Gastrocnemius medialis (tissue), 4 donors: ENCODE data around the gene CCL22. TPM values are rescaled to one million over a fixed set of nuclear protein-coding genes. Genes with fewer than 3 reads are reported as not detected.

Experiments
- ATAC-seq, 2 donors: fragments of 150-250 bp; one replicate each; pipeline ENCODE4 v1.9.1; 2016
- DNase-seq, 2 donors: peaks; one replicate each; pipeline ENCODE4 v3.0.0-alpha.2; 2019
- H3K27ac ChIP-seq, 4 donors: fragments of 200-600 bp; sonication (generic); 1 replicate in 1 of 4; 2 replicates in 3 of 4; pipeline ENCODE4 v1.5.1; 2016 to 2018; ENCODE audit warnings: mild to moderate bottlenecking in 2 of 4, moderate library complexity in 1 of 4
- H3K27me3 ChIP-seq, 3 donors: fragments of 200-600 bp; sonication (generic) in 2 of 3; 1 replicate in 1 of 3; 2 replicates in 2 of 3; pipeline versions ENCODE4 v1.5.1 to v1.6.0; 2016 to 2019; ENCODE audit warnings: mild to moderate bottlenecking in 1 of 3, moderate library complexity in 1 of 3
- H3K36me3 ChIP-seq, 2 donors: fragments of 200-600 bp; sonication (generic) in 1 of 2; one replicate each; pipeline ENCODE4 v1.5.1; 2017 to 2018
- H3K4me1 ChIP-seq, 2 donors: fragments of 200-600 bp; sonication (generic) in 1 of 2; one replicate each; pipeline ENCODE4 v1.5.1; 2016 to 2017; ENCODE audit warnings: mild to moderate bottlenecking in 2 of 2
- H3K4me3 ChIP-seq, 4 donors: fragments of 200-600 bp; sonication (generic) in 3 of 4; 1 replicate in 1 of 4; 2 replicates in 3 of 4; pipeline ENCODE4 v1.5.1; 2016 to 2019; ENCODE audit warnings: mild to moderate bottlenecking in 2 of 4
- H3K9me3 ChIP-seq, 3 donors: fragments of 200-600 bp; sonication (generic) in 2 of 3; 1 replicate in 1 of 3; 2 replicates in 2 of 3; pipeline ENCODE4 v1.5.1; 2016 to 2019
- CTCF ChIP-seq, 5 experiments: fragments of 450-650 bp in 3 of 5; fragments of 200-600 bp in 2 of 5; sonication (generic) in 2 of 5; IDR thresholded peaks in 4 of 5; conservative IDR thresholded peaks in 1 of 5; 1 replicate in 4 of 5; 2 replicates in 1 of 5; pipeline ENCODE4 v1.5.1; 2016 to 2019; ENCODE audit warnings: antibody characterized with exemption in 5 of 5, mild to moderate bottlenecking in 3 of 5, moderate library complexity in 3 of 5
- POLR2A ChIP-seq, 2 donors: fragments of 450-650 bp; IDR thresholded peaks; one replicate each; pipeline ENCODE4 v1.6.1; 2017; ENCODE audit warnings: antibody characterized with exemption in 2 of 2, mild to moderate bottlenecking in 2 of 2, moderate library complexity in 2 of 2
- in situ Hi-C, 4 donors: fragments of 200-750 bp; cut with MboI; loops; one replicate each; pipeline versions ENCODE4 v1.15.0 to v1.8.0; 2017; ENCODE audit warnings: low sequenced_read_pairs in 4 of 4
- intact Hi-C: fragments of 100-400 bp; cut with DNase I; formaldehyde crosslinking; loops from one replicate; pipeline ENCODE4 v1.15.1; 2023; ENCODE audit warnings: low total_unique reads
- total RNA-seq, 4 donors: library from RNA; depleted of rRNA; stranded (reverse); fragments of >200 nt; gene quantifications; one replicate each; pipeline versions ENCODE4 v1.1.0 to v1.2.3, GENCODE V29; 2016

The CCL22 gene
- total RNA-seq, 4 donors from 2014 or later, result not detected

GRCh38 chr16:57381791-57382534 lies 23.4 kb downstream of the CCL22 start:
- Histone ChIP-seq H3K36me3 (no peaks in the 10 kb centered on the region), H3K4me1 (peaks cover 0 to 12% of the 10 kb centered on the region in 2 donors), H3K27me3 (no peaks in the 10 kb centered on the region), H3K4me3 (no peak overlapping the region), H3K27ac (peak overlapping the region in 1 of 4 donors; percentile 27), H3K9me3 (no peaks in the 10 kb centered on the region)
- ATAC-seq, result no peak
- DNase-seq, result no peak
- in situ Hi-C loops (no loop called here), intact Hi-C loops (no loop called here)
- TF ChIP-seq CTCF (IDR thresholded peaks at IDR 0.05 in 4 of 5, conservative IDR thresholded peaks at IDR 0.05 in 1 of 5) (no peak), POLR2A (IDR thresholded peaks at IDR 0.05) (no peak)

- no peaks in the 10 kb centered on the region for H3K27me3 ChIP-seq
- H3K9me3 ChIP-seq, result no peaks in the 10 kb centered on the region
- DNase-seq (no peak), ATAC-seq (no peak)
- in situ Hi-C loops (no loop called here), intact Hi-C loops (no loop called here)
- H3K27ac ChIP-seq, result no peak overlapping the region
- no peak for TF ChIP-seq POLR2A (IDR thresholded peaks at IDR 0.05)
- no peak overlapping the region for H3K4me3 ChIP-seq
- H3K36me3 ChIP-seq, result no peaks in the 10 kb centered on the region
- H3K4me1 ChIP-seq, result peaks cover 0 to 15% of the 10 kb centered on the region in 2 donors
Observed at GRCh38 chr16:57382535-57383275, 24.1 kb downstream of the CCL22 start.

- intact Hi-C loops (no loop called here), in situ Hi-C loops (no loop called here)
- no peak for ATAC-seq
- TF ChIP-seq CTCF (IDR thresholded peaks at IDR 0.05 in 4 of 5, conservative IDR thresholded peaks at IDR 0.05 in 1 of 5), result no peak
- TF ChIP-seq POLR2A (IDR thresholded peaks at IDR 0.05), result no peak
- Histone ChIP-seq H3K9me3 (no peaks in the 10 kb centered on the region), H3K27me3 (no peaks in the 10 kb centered on the region), H3K4me1 (peaks cover 0 to 13% of the 10 kb centered on the region in 2 donors), H3K36me3 (no peaks in the 10 kb centered on the region), H3K27ac (peak overlapping the region in 2 of 4 donors; percentile 18 to 31), H3K4me3 (no peak overlapping the region)
- DNase-seq, result no peak
Observed at GRCh38 chr16:57383276-57384247, 25.0 kb downstream of the CCL22 start.

- Histone ChIP-seq H3K9me3 (no peaks in the 10 kb centered on the region), H3K4me1 (peaks cover 0 to 13% of the 10 kb centered on the region in 2 donors), H3K27ac (peak overlapping the region in 2 of 4 donors; percentile 18 to 31), H3K4me3 (no peak overlapping the region), H3K36me3 (no peaks in the 10 kb centered on the region), H3K27me3 (no peaks in the 10 kb centered on the region)
- in situ Hi-C loops (no loop called here), intact Hi-C loops (no loop called here)
- DNase-seq (no peak), ATAC-seq (no peak)
- TF ChIP-seq POLR2A (IDR thresholded peaks at IDR 0.05) (no peak), CTCF (IDR thresholded peaks at IDR 0.05 in 4 of 5, conservative IDR thresholded peaks at IDR 0.05 in 1 of 5) (no peak)
Observed at GRCh38 chr16:57384248-57385070, 25.9 kb downstream of the CCL22 start.
